GM12873 (cell line): ENCODE measurements around the gene RNF17.

ENCODE experiments used
- CTCF ChIP-seq: IDR thresholded peaks from 2 replicates; pipeline ENCODE4 v1.5.1; 2012; ENCODE audit warnings: low read depth, mild to moderate bottlenecking, moderate library complexity, low read length, control low read depth; ENCODE audit not compliant: insufficient read depth; ENCODE audit errors: missing control alignments

RNF17 gene

DNA sequence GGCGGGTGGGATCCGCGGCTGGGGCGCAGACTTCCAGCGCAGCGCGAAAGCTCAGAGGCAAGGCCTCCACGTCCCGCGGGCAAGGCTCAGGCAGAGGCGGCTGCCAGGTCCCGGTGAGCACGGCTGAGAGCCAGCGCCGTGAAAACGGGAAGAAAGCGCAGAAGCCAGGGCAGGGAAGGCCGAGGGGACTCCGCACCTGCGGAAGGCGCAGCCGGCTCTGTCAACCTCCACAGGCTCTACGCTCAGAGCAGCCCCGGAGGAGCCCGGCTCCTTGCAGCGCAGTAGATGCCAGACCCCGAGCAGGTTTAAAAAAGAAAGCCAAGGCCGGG lies 131.0 kb downstream of the RNF17 start:
- no peak for TF ChIP-seq CTCF

- TF ChIP-seq CTCF: no peak
These were observed 132.1 kb downstream of the RNF17 start for GRCh38 chr13:24896061-24896460.

DNA sequence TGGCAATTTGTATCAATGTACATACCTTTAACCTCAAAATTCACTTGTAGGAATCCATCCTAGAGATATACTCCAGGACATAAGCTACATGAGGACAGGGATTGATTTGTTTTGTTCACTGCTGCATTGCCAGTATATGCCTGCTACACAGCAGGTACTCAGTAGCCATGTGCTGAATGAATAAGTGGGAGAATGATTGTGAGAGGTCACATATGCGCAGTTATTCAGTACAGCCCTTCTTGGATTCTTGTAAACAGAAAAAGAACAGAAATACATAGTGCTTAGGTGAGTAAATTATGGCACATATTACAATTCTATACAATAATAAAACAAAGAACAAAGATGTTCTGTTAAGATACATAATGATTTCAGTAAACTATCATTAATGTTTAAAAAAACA lies 133.3 kb downstream of the RNF17 start:
- no peak for TF ChIP-seq CTCF

DNA sequence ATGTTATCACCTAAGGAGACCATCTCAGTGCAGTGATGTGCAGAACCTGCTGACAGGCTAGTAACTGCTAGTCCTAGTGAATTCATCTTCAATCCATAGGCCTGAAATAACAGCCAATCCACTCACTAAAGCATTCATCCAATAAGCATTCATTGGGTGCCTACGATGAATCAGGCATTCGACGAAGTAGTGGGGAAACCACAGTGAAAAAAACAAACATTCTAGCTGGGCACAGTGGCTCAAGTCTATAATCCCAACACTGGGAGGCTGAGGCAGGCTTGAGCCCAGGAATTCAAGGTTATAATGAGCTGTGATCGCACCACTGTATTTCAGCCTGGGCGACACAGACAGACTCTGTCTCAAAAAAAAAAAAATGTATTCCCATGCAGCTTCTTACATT lies 135.6 kb downstream of the RNF17 start:
- TF ChIP-seq CTCF: no peak

DNA sequence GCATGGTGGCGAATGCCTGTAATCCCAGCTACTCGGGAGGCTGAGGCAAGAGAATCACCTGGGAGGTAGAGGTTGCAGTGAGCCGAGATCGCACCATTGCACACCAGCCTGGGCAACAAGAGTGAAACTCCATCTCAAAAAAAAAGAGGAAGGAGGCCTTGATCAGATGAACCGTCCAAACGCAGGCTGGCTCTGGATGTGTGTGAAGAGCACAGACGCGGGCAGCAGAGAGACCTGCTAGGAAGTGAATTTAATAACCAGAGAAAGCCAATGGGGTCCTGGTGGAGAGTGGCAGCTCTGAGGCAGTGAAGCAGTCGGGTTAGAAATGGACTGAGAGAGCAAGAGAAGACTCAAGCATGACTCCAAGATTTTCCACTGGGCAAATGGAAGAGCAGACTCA lies 136.5 kb downstream of the RNF17 start:
- no peak for TF ChIP-seq CTCF

DNA sequence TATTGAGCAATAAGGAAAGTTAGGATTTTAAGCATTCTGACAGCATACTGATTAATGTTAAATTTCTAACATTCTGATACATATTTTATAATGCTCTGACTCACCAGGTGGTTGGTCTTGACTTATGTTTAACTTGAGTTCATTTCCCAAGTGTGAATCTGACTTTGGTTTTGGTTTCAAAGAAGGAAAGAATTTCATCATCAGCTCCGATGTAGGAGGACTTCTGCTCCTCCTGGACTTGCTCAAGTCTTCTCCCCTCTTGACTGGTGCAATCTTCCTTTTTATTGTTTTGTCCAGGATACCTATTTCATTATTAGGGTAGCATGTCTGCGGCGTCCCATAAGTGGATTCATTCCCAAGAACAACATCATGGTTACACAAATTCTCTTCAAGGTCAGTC lies 141.3 kb downstream of the RNF17 start:
- TF ChIP-seq CTCF: no peak

DNA sequence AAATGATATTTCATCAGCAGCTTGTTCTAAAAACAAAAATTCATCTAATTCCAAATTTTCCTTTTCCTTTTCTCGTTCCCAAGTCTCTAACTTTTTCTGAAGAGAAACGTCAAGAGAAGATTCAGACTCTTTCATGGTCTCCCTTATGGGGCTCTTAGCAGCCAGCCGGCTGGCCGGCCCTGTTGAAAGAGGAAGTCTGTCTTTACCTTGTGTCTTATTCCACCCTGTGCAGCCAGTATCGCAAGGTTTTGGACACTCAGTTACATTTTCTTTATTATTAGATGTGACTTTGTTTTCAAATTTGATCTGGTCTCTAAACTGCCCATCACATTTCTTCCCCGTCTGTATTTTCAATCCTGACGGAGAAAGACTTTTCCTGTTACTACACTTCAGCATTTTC lies 142.3 kb downstream of the RNF17 start:
- TF ChIP-seq CTCF: no peak
